HCT116 (cell line): Measurements from ENCODE around the gene MAGEA10. TPM values are rescaled to one million over a fixed set of nuclear protein-coding genes. Genes with fewer than 3 reads are reported as not detected.

Experiments used
- ATAC-seq: fragments of 200-7000 bp; cut with Tn5 transposase; 2 replicates; pipeline ENCODE4 v1.9.1; 2020; ENCODE audit warnings: mild to moderate bottlenecking, moderate library complexity
- Bru-seq: library from RNA; stranded (reverse); fragments of 400-500 nt; gene quantifications from one replicate; lab custom pipeline; 2021; lab: Mats Ljungman, UMichigan
- BruChase-seq, 2 experiments: library from RNA; stranded (reverse); fragments of 400-500 nt; gene quantifications; one replicate each; lab custom pipeline; 2021; lab: Mats Ljungman, UMichigan
- BruUV-seq: library from RNA; stranded (reverse); fragments of 400-500 nt; replicated peaks from 2 replicates; lab custom pipeline; 2021; lab: Mats Ljungman, UMichigan
- CTCF ChIA-PET: fragments of 300-600 bp; sonication (Branson Sonifier 250); formaldehyde crosslinking; loops from one replicate; lab custom pipeline; 2021; ENCODE audit warnings: antibody characterized with exemption; lab: Charles Lee
- POLR2A ChIA-PET: fragments of 300-600, 350-600 bp; sonication (Branson Sonifier 250); formaldehyde crosslinking; loops from one replicate; lab custom pipeline; 2021; ENCODE audit warnings: antibody characterized with exemption; lab: Charles Lee
- RAD21 ChIA-PET, 2 experiments: fragments of 300-600 bp; sonication (Branson Sonifier 250); formaldehyde crosslinking; loops; one replicate each; lab custom pipeline; 2023; ENCODE audit warnings: low total read pairs in 2 of 2; ENCODE audit not compliant: uncharacterized antibody in 2 of 2, unreplicated experiment in 2 of 2, low non-redundant PET in 1 of 2; lab: Charles Lee
- DNase-seq: peaks from one replicate; pipeline ENCODE4 v3.0.0-alpha.2; 2010; ENCODE audit warnings: low read depth, low spot score
- H2AFZ ChIP-seq: fragments of 200-600 bp; shearing (Covaris generic), sonication (generic); 2 replicates; pipeline ENCODE4 v1.6.1; 2017; ENCODE audit warnings: low read depth, mixed run types, mixed read lengths, antibody characterized with exemption, low read length; ENCODE audit not compliant: poor library complexity, severe bottlenecking
- H3K27ac ChIP-seq: 2 replicates; pipeline ENCODE4 v1.5.1; 2012; ENCODE audit warnings: low read depth, low read length
- H3K27me3 ChIP-seq: fragments of 200-600 bp; sonication (generic); 2 replicates; pipeline ENCODE4 v1.6.1; 2016; ENCODE audit warnings: mixed run types, low read length, mixed read lengths; ENCODE audit not compliant: insufficient read depth
- H3K36me3 ChIP-seq, 2 experiments: fragments of 200-500 bp in 1 of 2; fragments of 200-600 bp in 1 of 2; sonication (Bioruptor generic) in 1 of 2; sonication (generic) in 1 of 2; 2 replicates each; pipeline versions ENCODE4 v1.5.1 to v1.6.1; 2014 to 2016; ENCODE audit warnings: low read length in 2 of 2, inconsistent platforms in 1 of 2, mixed read lengths in 1 of 2, mixed run types in 1 of 2; ENCODE audit not compliant: insufficient read depth in 2 of 2, control insufficient read depth in 1 of 2
- H3K4me1 ChIP-seq, 2 experiments: fragments of 200-600 bp in 1 of 2; sonication (generic) in 1 of 2; 2 replicates each; pipeline versions ENCODE4 v1.5.1 to v1.6.1; 2012 to 2017; ENCODE audit warnings: low read length in 2 of 2, inconsistent platforms in 1 of 2, mild to moderate bottlenecking in 1 of 2, mixed read lengths in 1 of 2, mixed run types in 1 of 2, moderate library complexity in 1 of 2; ENCODE audit not compliant: insufficient read depth in 2 of 2, control insufficient read depth in 1 of 2
- H3K4me2 ChIP-seq: fragments of 200-600 bp; sonication (generic); 2 replicates; pipeline ENCODE4 v1.6.1; 2017; ENCODE audit warnings: mixed run types, low read length, mixed read lengths
- H3K4me3 ChIP-seq, 2 experiments: fragments of 200-600 bp in 1 of 2; sonication (generic) in 1 of 2; replicated peaks in 1 of 2; 2 replicates each; pipeline ENCODE4 v1.5.1; 2011 to 2016; ENCODE audit warnings: low read length in 2 of 2, control low read depth in 1 of 2, low read depth in 1 of 2, mild to moderate bottlenecking in 1 of 2, mixed read lengths in 1 of 2, mixed run types in 1 of 2
- H3K79me2 ChIP-seq: fragments of 200-600 bp; sonication (generic); 2 replicates; pipeline ENCODE4 v1.6.1; 2017; ENCODE audit warnings: mild to moderate bottlenecking, mixed run types, low read length, moderate library complexity, mixed read lengths; ENCODE audit not compliant: insufficient read depth
- H3K9ac ChIP-seq: fragments of 200-600 bp; sonication (generic); 2 replicates; pipeline ENCODE4 v1.6.1; 2016; ENCODE audit warnings: low read length, mixed read lengths
- H3K9me2 ChIP-seq: fragments of 200-600 bp; sonication (generic), shearing (Covaris generic); 2 replicates; pipeline ENCODE4 v1.6.1; 2017; ENCODE audit warnings: mixed run types, mild to moderate bottlenecking, moderate library complexity; ENCODE audit not compliant: insufficient read depth
- H3K9me3 ChIP-seq, 2 experiments: fragments of 200-500 bp in 1 of 2; fragments of 200-600 bp in 1 of 2; sonication (Bioruptor generic) in 1 of 2; sonication (generic) in 1 of 2; 2 replicates each; pipeline ENCODE4 v1.6.1; 2014 to 2017; ENCODE audit warnings: low read length in 2 of 2, mixed read lengths in 2 of 2, inconsistent platforms in 1 of 2, low read depth in 1 of 2, mild to moderate bottlenecking in 1 of 2, mixed run types in 1 of 2, moderate library complexity in 1 of 2; ENCODE audit not compliant: control insufficient read depth in 1 of 2, insufficient read depth in 1 of 2
- H4K20me1 ChIP-seq: fragments of 200-600 bp; sonication (generic), shearing (Covaris generic); 2 replicates; pipeline ENCODE4 v1.6.1; 2017; ENCODE audit warnings: mixed run types, mild to moderate bottlenecking, moderate library complexity; ENCODE audit not compliant: insufficient read depth
- CBX3 ChIP-seq: IDR thresholded peaks from 2 replicates; pipeline ENCODE4 v1.6.1; 2012; ENCODE audit warnings: low read depth
- EGR1 ChIP-seq: IDR thresholded peaks from 2 replicates; pipeline ENCODE4 v1.6.1; 2012; ENCODE audit warnings: low read depth
- EZH2phosphoT487 ChIP-seq: fragments of 200-600 bp; IDR thresholded peaks from 2 replicates; pipeline ENCODE4 v1.6.1; 2018; ENCODE audit warnings: antibody characterized with exemption, borderline replicate concordance
- JUND ChIP-seq: IDR thresholded peaks from 2 replicates; pipeline ENCODE4 v1.6.1; 2012
- POLR2A ChIP-seq: IDR thresholded peaks from 2 replicates; pipeline ENCODE4 v1.7.0; 2011; ENCODE audit warnings: borderline replicate concordance; ENCODE audit not compliant: insufficient read depth, insufficient read length; ENCODE audit errors: extremely low read depth
- RAD21 ChIP-seq: IDR thresholded peaks from 2 replicates; pipeline ENCODE4 v1.6.1; 2012; ENCODE audit warnings: low read depth, mild to moderate bottlenecking
- ZFX ChIP-seq: fragments of 450-650 bp; IDR thresholded peaks from 2 replicates; pipeline ENCODE4 v1.6.1; 2017
- ZNF274 ChIP-seq: fragments of 200-500 bp; sonication (Bioruptor generic); IDR thresholded peaks from 2 replicates; pipeline ENCODE4 v1.6.1; 2014; ENCODE audit warnings: mild to moderate bottlenecking, low read depth, low read length, inconsistent platforms
- intact Hi-C: fragments of 100-400 bp; cut with micrococcal nuclease; formaldehyde crosslinking; loops from 2 replicates; pipeline ENCODE4 v1.10.0; 2022
- long read RNA-seq: library from polyadenylated mRNA; unstranded; transcript quantifications from one replicate; pipeline ENCODE4 v2.0.0, GENCODE V29; 2021; ENCODE audit not compliant: unreplicated experiment
- polyA plus RNA-seq: library from polyadenylated mRNA; unstranded; fragments of >200 nt; gene quantifications from 2 replicates; pipeline ENCODE4 v1.2.1, GENCODE V29; 2012; ENCODE audit warnings: missing spikeins
- total RNA-seq: library from RNA; stranded (reverse); gene quantifications from one replicate; pipeline ENCODE4 v1.2.1, GENCODE V29; 2021; ENCODE audit not compliant: unreplicated experiment
- TF ChIP-seq, protein P1 (sequence below), 3 experiments: fragments of 200-600 bp in 1 of 3; sonication (generic) in 1 of 3; IDR thresholded peaks in 2 of 3; conservative IDR thresholded peaks in 1 of 3; 2 replicates each; pipeline ENCODE4 v1.5.1; 2012 to 2017; ENCODE audit warnings: low read depth in 2 of 3, low read length in 2 of 3, antibody characterized with exemption in 1 of 3, borderline replicate concordance in 1 of 3, control low read depth in 1 of 3, mild to moderate bottlenecking in 1 of 3, mixed read lengths in 1 of 3, mixed run types in 1 of 3, moderate library complexity in 1 of 3; ENCODE audit not compliant: insufficient read depth in 1 of 3

MAGEA10 gene
- total RNA-seq, result not detected
- not detected in 2 replicates for polyA plus RNA-seq
- percentile 14 among the genes with signal in this experiment for Bru-seq, nascent RNA
- BruChase-seq, experiment 1, labeled RNA remaining after a 6-hour chase, result not detected
- not detected for BruChase-seq, experiment 2, labeled RNA remaining after a 2-hour chase
- long read RNA-seq, result 0 reads

DNA sequence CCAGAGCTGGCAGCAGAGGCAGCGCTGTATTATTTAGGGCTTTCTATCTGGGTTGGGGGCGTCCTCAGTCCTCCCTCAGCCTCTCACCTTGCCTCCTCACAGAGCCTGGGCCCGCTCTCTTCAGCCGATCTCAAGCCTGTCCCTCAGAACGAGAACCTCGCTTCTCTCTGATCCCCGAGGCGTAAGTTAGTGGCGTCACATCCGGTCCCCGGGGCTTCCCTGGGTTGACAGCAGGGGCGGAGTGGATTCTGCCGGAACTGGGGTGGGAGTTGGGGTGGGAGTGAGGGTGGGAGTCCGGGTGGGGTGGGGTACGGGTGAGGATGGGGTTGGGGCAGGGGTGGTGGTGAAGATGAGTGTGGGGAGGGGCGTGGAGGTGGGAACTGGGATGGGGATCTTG lies at the start of gene MAGEA10:
Gene MAGEA10 (minus strand): TSS at position 190 of the 397 bp plus-strand sequence. CDS start 2,957 bp downstream, outside the sequence.
- no peaks in the 10 kb centered on the region for H3K79me2 ChIP-seq
- H3K9me2 ChIP-seq, result no peaks in the 10 kb centered on the region
- RAD21 ChIA-PET, result no interaction called here
- no peaks in the 10 kb centered on the region for H4K20me1 ChIP-seq
- H3K36me3 ChIP-seq, result no peaks in the 10 kb centered on the region
- ATAC-seq, result no peak
- no TSS peak for BruUV-seq
- no peak within 1 kb of the TSS for H2AFZ ChIP-seq
- no peak within 1 kb of the TSS for H3K27ac ChIP-seq
- peaks cover 12% of the 10 kb centered on the region; the same call in 1 of the 2 replicates for H3K27me3 ChIP-seq
- no peak within 1 kb of the TSS for H3K9ac ChIP-seq
- DNase-seq, result no peak
- no peak within 1 kb of the TSS for H3K4me2 ChIP-seq
- CTCF ChIA-PET, result no interaction called here
- POLR2A ChIA-PET, result no interaction called here
- no peak within 1 kb of the TSS for H3K4me3 ChIP-seq
- intact Hi-C loops, result no loop called here
- H3K4me1 ChIP-seq, result no peaks in the 10 kb centered on the region
- TF ChIP-seq JUND (no peak), ZNF274 (no peak), ZFX (no peak), EGR1 (no peak), CBX3 (no peak), POLR2A (no peak), EZH2phosphoT487 (no peak), RAD21 (no peak)
- TF ChIP-seq, protein P1, sequence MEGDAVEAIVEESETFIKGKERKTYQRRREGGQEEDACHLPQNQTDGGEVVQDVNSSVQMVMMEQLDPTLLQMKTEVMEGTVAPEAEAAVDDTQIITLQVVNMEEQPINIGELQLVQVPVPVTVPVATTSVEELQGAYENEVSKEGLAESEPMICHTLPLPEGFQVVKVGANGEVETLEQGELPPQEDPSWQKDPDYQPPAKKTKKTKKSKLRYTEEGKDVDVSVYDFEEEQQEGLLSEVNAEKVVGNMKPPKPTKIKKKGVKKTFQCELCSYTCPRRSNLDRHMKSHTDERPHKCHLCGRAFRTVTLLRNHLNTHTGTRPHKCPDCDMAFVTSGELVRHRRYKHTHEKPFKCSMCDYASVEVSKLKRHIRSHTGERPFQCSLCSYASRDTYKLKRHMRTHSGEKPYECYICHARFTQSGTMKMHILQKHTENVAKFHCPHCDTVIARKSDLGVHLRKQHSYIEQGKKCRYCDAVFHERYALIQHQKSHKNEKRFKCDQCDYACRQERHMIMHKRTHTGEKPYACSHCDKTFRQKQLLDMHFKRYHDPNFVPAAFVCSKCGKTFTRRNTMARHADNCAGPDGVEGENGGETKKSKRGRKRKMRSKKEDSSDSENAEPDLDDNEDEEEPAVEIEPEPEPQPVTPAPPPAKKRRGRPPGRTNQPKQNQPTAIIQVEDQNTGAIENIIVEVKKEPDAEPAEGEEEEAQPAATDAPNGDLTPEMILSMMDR (IDR thresholded peaks at IDR 0.05 in 2 of 3, conservative IDR thresholded peaks at IDR 0.05 in 1 of 3; ENCODE audit: borderline replicate concordance in 1 of 3, insufficient read depth in 1 of 3, low read depth in 2 of 3, low read length in 2 of 3), result no peak
- no peaks in the 10 kb centered on the region for H3K9me3 ChIP-seq
